Measurements from ENCODE around the gene OAS3.

The OAS3 gene

GRCh38 chr12:112901271-112901670, 37.0 kb upstream of the OAS3 start:
- no peak for TF ChIP-seq CTCF (IDR thresholded peaks at IDR 0.05; ENCODE audit: low read depth, low read length, poor library complexity, severe bottlenecking)
- TF ChIP-seq EZH2phosphoT487 (IDR thresholded peaks at IDR 0.05; ENCODE audit: borderline replicate concordance, low read length), result no peak
- Histone ChIP-seq H3K9me3 (ENCODE audit: control insufficient read depth, insufficient read depth, low read length) (no peaks in the 10 kb centered on the region), H3K4me2 (ENCODE audit: low read length) (no peak overlapping the region), H3K79me2 (ENCODE audit: control insufficient read depth, low read length) (no peaks in the 10 kb centered on the region), H4K20me1 (ENCODE audit: control insufficient read depth, insufficient read depth, low read depth, low read length) (no peaks in the 10 kb centered on the region), H3K4me3 (ENCODE audit: low read length) (no peak overlapping the region), H3K9me2 (replicated peaks; ENCODE audit: control insufficient read depth, low read length) (no peaks in the 10 kb centered on the region), H3K27ac (ENCODE audit: low read depth, low read length) (no peak overlapping the region), H3K36me3 (ENCODE audit: control insufficient read depth, low read length) (no peaks in the 10 kb centered on the region), H3F3A (ENCODE audit: control insufficient read depth, insufficient read depth) (peaks cover 14% of the 10 kb centered on the region), H3K4me1 (ENCODE audit: control insufficient read depth, low read length) (peaks cover 56% of the 10 kb centered on the region), H3K27me3 (ENCODE audit: control insufficient read depth, low read length) (peaks cover 20% of the 10 kb centered on the region; the same call in 1 of the 2 replicates)

GRCh38 chr12:112904571-112904970, 33.7 kb upstream of the OAS3 start:
- no peak overlapping the region for H3K27ac ChIP-seq (ENCODE audit: low read depth, low read length)
- no peaks in the 10 kb centered on the region for H3K9me3 ChIP-seq (ENCODE audit: control insufficient read depth, insufficient read depth, low read length)
- TF ChIP-seq CTCF (IDR thresholded peaks at IDR 0.05; ENCODE audit: low read depth, low read length, poor library complexity, severe bottlenecking), result no peak
- TF ChIP-seq EZH2phosphoT487 (IDR thresholded peaks at IDR 0.05; ENCODE audit: borderline replicate concordance, low read length), result no peak
- H3K79me2 ChIP-seq (ENCODE audit: control insufficient read depth, low read length), result no peaks in the 10 kb centered on the region
- H3K4me3 ChIP-seq (ENCODE audit: low read length), result no peak overlapping the region
- peaks cover 89% of the 10 kb centered on the region for H3K4me1 ChIP-seq (ENCODE audit: control insufficient read depth, low read length)
- no peaks in the 10 kb centered on the region for H4K20me1 ChIP-seq (ENCODE audit: control insufficient read depth, insufficient read depth, low read depth, low read length)
- H3F3A ChIP-seq (ENCODE audit: control insufficient read depth, insufficient read depth), result peaks cover 36% of the 10 kb centered on the region
- no peaks in the 10 kb centered on the region for H3K36me3 ChIP-seq (ENCODE audit: control insufficient read depth, low read length)
- H3K4me2 ChIP-seq (ENCODE audit: low read length), result peak overlapping the region; percentile 29; the same call in 1 of the 2 replicates
- H3K27me3 ChIP-seq (ENCODE audit: control insufficient read depth, low read length), result no peaks in the 10 kb centered on the region
- H3K9me2 ChIP-seq (replicated peaks; ENCODE audit: control insufficient read depth, low read length), result no peaks in the 10 kb centered on the region

- Histone ChIP-seq H3K27ac (ENCODE audit: low read depth, low read length) (peak overlapping the region; percentile 95), H3K79me2 (ENCODE audit: control insufficient read depth, low read length) (no peaks in the 10 kb centered on the region), H3F3A (ENCODE audit: control insufficient read depth, insufficient read depth) (peaks cover 36% of the 10 kb centered on the region), H3K4me2 (ENCODE audit: low read length) (peak overlapping the region; percentile 100), H3K4me3 (ENCODE audit: low read length) (no peak overlapping the region), H3K27me3 (ENCODE audit: control insufficient read depth, low read length) (no peaks in the 10 kb centered on the region), H3K9me3 (ENCODE audit: control insufficient read depth, insufficient read depth, low read length) (no peaks in the 10 kb centered on the region), H3K9me2 (replicated peaks; ENCODE audit: control insufficient read depth, low read length) (no peaks in the 10 kb centered on the region), H3K36me3 (ENCODE audit: control insufficient read depth, low read length) (no peaks in the 10 kb centered on the region), H4K20me1 (ENCODE audit: control insufficient read depth, insufficient read depth, low read depth, low read length) (no peaks in the 10 kb centered on the region), H3K4me1 (ENCODE audit: control insufficient read depth, low read length) (peaks cover 88% of the 10 kb centered on the region)
- TF ChIP-seq EZH2phosphoT487 (IDR thresholded peaks at IDR 0.05; ENCODE audit: borderline replicate concordance, low read length) (no peak), CTCF (IDR thresholded peaks at IDR 0.05; ENCODE audit: low read depth, low read length, poor library complexity, severe bottlenecking) (no peak)
Observed at GRCh38 chr12:112905451-112906089, 32.7 kb upstream of the OAS3 start.

Data from DOHH2 (cell line).